HCT116 (cell line): ENCODE data around the gene ABR. TPM values are rescaled to one million over a fixed set of nuclear protein-coding genes. Genes with fewer than 3 reads are reported as not detected.
A peak's percentile ranks its signal among the peaks of the same experiment; 100 is the strongest.

ENCODE experiments used
- ATAC-seq: fragments of 200-7000 bp; cut with Tn5 transposase; 2 replicates; pipeline ENCODE4 v1.9.1; 2020; ENCODE audit warnings: mild to moderate bottlenecking, moderate library complexity
- BruUV-seq: library from RNA; stranded (reverse); fragments of 400-500 nt; replicated peaks from 2 replicates; lab custom pipeline; 2021; lab: Mats Ljungman, UMichigan
- CTCF ChIA-PET: fragments of 300-600 bp; sonication (Branson Sonifier 250); formaldehyde crosslinking; loops from one replicate; lab custom pipeline; 2021; ENCODE audit warnings: antibody characterized with exemption; lab: Charles Lee
- POLR2A ChIA-PET: fragments of 300-600, 350-600 bp; sonication (Branson Sonifier 250); formaldehyde crosslinking; loops from one replicate; lab custom pipeline; 2021; ENCODE audit warnings: antibody characterized with exemption; lab: Charles Lee
- RAD21 ChIA-PET, 2 experiments: fragments of 300-600 bp; sonication (Branson Sonifier 250); formaldehyde crosslinking; loops; one replicate each; lab custom pipeline; 2023; ENCODE audit warnings: low total read pairs in 2 of 2; ENCODE audit not compliant: uncharacterized antibody in 2 of 2, unreplicated experiment in 2 of 2, low non-redundant PET in 1 of 2; lab: Charles Lee
- DNase-seq: peaks from one replicate; pipeline ENCODE4 v3.0.0-alpha.2; 2010; ENCODE audit warnings: low read depth, low spot score
- H2AFZ ChIP-seq: fragments of 200-600 bp; shearing (Covaris generic), sonication (generic); 2 replicates; pipeline ENCODE4 v1.6.1; 2017; ENCODE audit warnings: low read depth, mixed run types, mixed read lengths, antibody characterized with exemption, low read length; ENCODE audit not compliant: poor library complexity, severe bottlenecking
- H3K27ac ChIP-seq: 2 replicates; pipeline ENCODE4 v1.5.1; 2012; ENCODE audit warnings: low read depth, low read length
- H3K27me3 ChIP-seq: fragments of 200-600 bp; sonication (generic); 2 replicates; pipeline ENCODE4 v1.6.1; 2016; ENCODE audit warnings: mixed run types, low read length, mixed read lengths; ENCODE audit not compliant: insufficient read depth
- H3K36me3 ChIP-seq, 2 experiments: fragments of 200-500 bp in 1 of 2; fragments of 200-600 bp in 1 of 2; sonication (Bioruptor generic) in 1 of 2; sonication (generic) in 1 of 2; 2 replicates each; pipeline versions ENCODE4 v1.5.1 to v1.6.1; 2014 to 2016; ENCODE audit warnings: low read length in 2 of 2, inconsistent platforms in 1 of 2, mixed read lengths in 1 of 2, mixed run types in 1 of 2; ENCODE audit not compliant: insufficient read depth in 2 of 2, control insufficient read depth in 1 of 2
- H3K4me1 ChIP-seq, 2 experiments: fragments of 200-600 bp in 1 of 2; sonication (generic) in 1 of 2; 2 replicates each; pipeline versions ENCODE4 v1.5.1 to v1.6.1; 2012 to 2017; ENCODE audit warnings: low read length in 2 of 2, inconsistent platforms in 1 of 2, mild to moderate bottlenecking in 1 of 2, mixed read lengths in 1 of 2, mixed run types in 1 of 2, moderate library complexity in 1 of 2; ENCODE audit not compliant: insufficient read depth in 2 of 2, control insufficient read depth in 1 of 2
- H3K4me2 ChIP-seq: fragments of 200-600 bp; sonication (generic); 2 replicates; pipeline ENCODE4 v1.6.1; 2017; ENCODE audit warnings: mixed run types, low read length, mixed read lengths
- H3K4me3 ChIP-seq, 2 experiments: fragments of 200-600 bp in 1 of 2; sonication (generic) in 1 of 2; replicated peaks in 1 of 2; 2 replicates each; pipeline ENCODE4 v1.5.1; 2011 to 2016; ENCODE audit warnings: low read length in 2 of 2, control low read depth in 1 of 2, low read depth in 1 of 2, mild to moderate bottlenecking in 1 of 2, mixed read lengths in 1 of 2, mixed run types in 1 of 2
- H3K79me2 ChIP-seq: fragments of 200-600 bp; sonication (generic); 2 replicates; pipeline ENCODE4 v1.6.1; 2017; ENCODE audit warnings: mild to moderate bottlenecking, mixed run types, low read length, moderate library complexity, mixed read lengths; ENCODE audit not compliant: insufficient read depth
- H3K9ac ChIP-seq: fragments of 200-600 bp; sonication (generic); 2 replicates; pipeline ENCODE4 v1.6.1; 2016; ENCODE audit warnings: low read length, mixed read lengths
- H3K9me2 ChIP-seq: fragments of 200-600 bp; sonication (generic), shearing (Covaris generic); 2 replicates; pipeline ENCODE4 v1.6.1; 2017; ENCODE audit warnings: mixed run types, mild to moderate bottlenecking, moderate library complexity; ENCODE audit not compliant: insufficient read depth
- H3K9me3 ChIP-seq, 2 experiments: fragments of 200-500 bp in 1 of 2; fragments of 200-600 bp in 1 of 2; sonication (Bioruptor generic) in 1 of 2; sonication (generic) in 1 of 2; 2 replicates each; pipeline ENCODE4 v1.6.1; 2014 to 2017; ENCODE audit warnings: low read length in 2 of 2, mixed read lengths in 2 of 2, inconsistent platforms in 1 of 2, low read depth in 1 of 2, mild to moderate bottlenecking in 1 of 2, mixed run types in 1 of 2, moderate library complexity in 1 of 2; ENCODE audit not compliant: control insufficient read depth in 1 of 2, insufficient read depth in 1 of 2
- H4K20me1 ChIP-seq: fragments of 200-600 bp; sonication (generic), shearing (Covaris generic); 2 replicates; pipeline ENCODE4 v1.6.1; 2017; ENCODE audit warnings: mixed run types, mild to moderate bottlenecking, moderate library complexity; ENCODE audit not compliant: insufficient read depth
- EGR1 ChIP-seq: IDR thresholded peaks from 2 replicates; pipeline ENCODE4 v1.6.1; 2012; ENCODE audit warnings: low read depth
- ELF1 ChIP-seq: IDR thresholded peaks from 2 replicates; pipeline ENCODE4 v1.6.1; 2012; ENCODE audit warnings: low read depth, borderline replicate concordance
- EZH2 ChIP-seq: fragments of 200-600 bp; sonication (generic); IDR thresholded peaks from 2 replicates; pipeline ENCODE4 v1.6.1; 2017; ENCODE audit warnings: antibody characterized with exemption, mixed run types
- EZH2phosphoT487 ChIP-seq: fragments of 200-600 bp; IDR thresholded peaks from 2 replicates; pipeline ENCODE4 v1.6.1; 2018; ENCODE audit warnings: antibody characterized with exemption, borderline replicate concordance
- RAD21 ChIP-seq: IDR thresholded peaks from 2 replicates; pipeline ENCODE4 v1.6.1; 2012; ENCODE audit warnings: low read depth, mild to moderate bottlenecking
- SIN3A ChIP-seq: IDR thresholded peaks from 2 replicates; pipeline ENCODE4 v1.6.1; 2012; ENCODE audit warnings: low read depth
- SP1 ChIP-seq: IDR thresholded peaks from 2 replicates; pipeline ENCODE4 v1.6.1; 2012; ENCODE audit warnings: low read depth
- SRF ChIP-seq: IDR thresholded peaks from 2 replicates; pipeline ENCODE4 v1.6.1; 2012; ENCODE audit warnings: low read depth
- YY1 ChIP-seq: IDR thresholded peaks from 2 replicates; pipeline ENCODE4 v1.6.1; 2011; ENCODE audit warnings: low read length, low read depth, moderate library complexity, mild to moderate bottlenecking; ENCODE audit not compliant: insufficient replicate concordance; ENCODE audit errors: extremely low read depth
- intact Hi-C: fragments of 100-400 bp; cut with micrococcal nuclease; formaldehyde crosslinking; loops from 2 replicates; pipeline ENCODE4 v1.10.0; 2022
- total RNA-seq: library from RNA; stranded (reverse); gene quantifications from one replicate; pipeline ENCODE4 v1.2.1, GENCODE V29; 2021; ENCODE audit not compliant: unreplicated experiment
- TF ChIP-seq, protein P1 (sequence below): IDR thresholded peaks from 2 replicates; pipeline ENCODE4 v1.6.1; 2012
- TF ChIP-seq, protein P2 (sequence below): IDR thresholded peaks from 2 replicates; pipeline ENCODE4 v1.6.1; 2012

Gene ABR
- total RNA-seq, 1 experiment from 2014 or later, result 58.5 TPM

DNA sequence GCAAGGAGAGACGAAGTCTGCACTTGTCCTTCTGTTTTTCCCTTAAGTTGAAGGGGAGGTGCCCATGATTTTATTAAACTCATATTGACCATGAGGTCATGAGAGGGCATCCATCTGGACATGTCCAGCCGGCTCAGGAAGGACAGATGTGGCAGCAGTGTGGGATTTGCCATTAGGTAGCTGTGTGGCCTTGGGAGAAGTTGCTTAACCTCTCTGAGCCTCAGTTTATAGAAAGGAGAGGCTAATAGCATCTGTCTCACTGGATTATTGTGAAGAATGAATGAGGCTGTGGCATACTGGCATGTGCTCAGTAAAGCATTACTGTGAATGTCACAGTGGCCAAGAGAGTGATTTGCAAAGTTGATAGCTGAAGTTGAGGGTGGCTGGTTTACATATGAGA, 181.7 kb downstream of the ABR start:
- TF ChIP-seq EGR1 (no peak), SRF (no peak), EZH2 (no peak), EZH2phosphoT487 (no peak), RAD21 (no peak), YY1 (no peak), SIN3A (no peak), ELF1 (no peak), SP1 (no peak)
- TF ChIP-seq, protein P1, sequence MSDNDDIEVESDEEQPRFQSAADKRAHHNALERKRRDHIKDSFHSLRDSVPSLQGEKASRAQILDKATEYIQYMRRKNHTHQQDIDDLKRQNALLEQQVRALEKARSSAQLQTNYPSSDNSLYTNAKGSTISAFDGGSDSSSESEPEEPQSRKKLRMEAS, result no peak
- TF ChIP-seq, protein P2, sequence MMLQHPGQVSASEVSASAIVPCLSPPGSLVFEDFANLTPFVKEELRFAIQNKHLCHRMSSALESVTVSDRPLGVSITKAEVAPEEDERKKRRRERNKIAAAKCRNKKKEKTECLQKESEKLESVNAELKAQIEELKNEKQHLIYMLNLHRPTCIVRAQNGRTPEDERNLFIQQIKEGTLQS, result no peak
- H3K27ac ChIP-seq, result no peak overlapping the region
- no TSS peak for BruUV-seq
- H3K4me2 ChIP-seq, result peak overlapping the region; percentile 79
- H3K4me3 ChIP-seq, result peak overlapping the region; percentile 99 to 100
- peaks cover 4% of the 10 kb centered on the region; the same call in 1 of the 2 replicates for H4K20me1 ChIP-seq
- H3K36me3 ChIP-seq, result peaks cover 21 to 29% of the 10 kb centered on the region in 2 experiments
- intact Hi-C loops, result loop anchor here (5.0 kb wide), 2 partner anchors 586 to 856 kb away; a partner anchor contains a TSS
- ATAC-seq (no peak), DNase-seq (no peak)
- H3K27me3 ChIP-seq, result no peaks in the 10 kb centered on the region
- H3K4me1 ChIP-seq, result peaks cover 8 to 19% of the 10 kb centered on the region in 2 experiments; a peak in 3 of 4 replicates
- no peak overlapping the region for H2AFZ ChIP-seq
- H3K9me3 ChIP-seq, result peaks cover 0 to 7% of the 10 kb centered on the region in 2 experiments; a peak in 1 of 4 replicates
- RAD21 ChIA-PET, result no interaction called here
- POLR2A ChIA-PET, result no interaction called here
- H3K79me2 ChIP-seq, result peaks cover 34% of the 10 kb centered on the region
- peak overlapping the region; percentile 99 for H3K9ac ChIP-seq
- CTCF ChIA-PET, result interaction anchor here (2.4 to 2.9 kb wide), 2 partner anchors 17 to 58 kb away, joined by 14 to 29 read pairs; partner anchors contain the start of gene NXN
- H3K9me2 ChIP-seq, result no peaks in the 10 kb centered on the region
